Measurements from ENCODE around the gene RBM17. TPM values are rescaled to one million over a fixed set of nuclear protein-coding genes. Genes with fewer than 3 reads are reported as not detected.

Gene RBM17
- total RNA-seq, 1 experiment from 2014 or later: 129 TPM

DNA sequence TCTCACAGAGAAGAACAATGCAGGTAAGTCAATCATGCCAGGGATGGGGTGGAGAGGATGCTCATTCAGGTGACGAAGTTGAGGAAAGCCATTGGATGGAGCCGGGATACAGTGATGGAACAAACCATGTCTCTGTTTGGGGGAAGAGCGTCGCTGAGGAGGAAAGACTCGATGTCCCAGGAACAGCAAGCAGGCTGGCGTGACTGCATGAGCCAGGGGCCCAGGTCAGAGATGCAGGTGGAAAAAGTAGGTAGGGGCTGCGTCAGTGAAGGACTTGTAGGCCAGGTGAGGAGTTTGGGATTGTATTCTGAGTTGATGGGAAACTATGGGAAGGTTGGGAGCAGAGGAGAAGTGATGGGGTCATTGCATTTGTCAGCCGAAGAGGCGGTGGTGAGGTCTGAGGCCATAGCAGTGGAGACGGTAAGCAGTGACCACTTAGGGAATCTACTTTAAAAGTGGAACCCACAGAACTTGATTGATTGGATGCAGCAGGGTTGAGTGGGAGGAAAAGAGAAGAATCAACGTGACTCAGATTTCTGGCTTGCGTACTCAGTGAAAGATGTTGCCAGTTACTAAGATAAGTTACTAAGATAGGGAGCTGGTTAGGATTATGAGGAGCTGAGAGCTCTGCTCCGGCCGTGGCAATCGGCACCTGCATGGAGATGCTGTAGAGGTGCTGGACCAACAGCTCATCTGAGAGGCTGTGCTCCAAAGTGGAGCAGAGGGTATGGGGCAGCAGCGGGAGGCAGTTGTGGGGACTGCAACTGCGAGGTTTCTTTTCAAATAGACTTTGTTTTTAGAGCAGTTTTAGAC lies 14.1 kb upstream of the RBM17 start:
- Histone ChIP-seq H4K20me1 (ENCODE audit: insufficient read depth) (no peaks in the 10 kb centered on the region), H3K27ac (ENCODE audit: low read depth, low read length) (no peak overlapping the region), H2AFZ (ENCODE audit: low read depth, low read length, poor library complexity, severe bottlenecking) (no peak overlapping the region), H3K9me3 (ENCODE audit: control insufficient read depth in 1 of 2, insufficient read depth in 1 of 2, low read depth in 1 of 2, low read length in 2 of 2) (no peaks in the 10 kb centered on the region), H3K4me2 (ENCODE audit: low read length) (no peak overlapping the region), H3K36me3 (ENCODE audit: control insufficient read depth in 1 of 2, insufficient read depth in 2 of 2, low read length in 2 of 2) (no peaks in the 10 kb centered on the region), H3K79me2 (ENCODE audit: insufficient read depth, low read length) (no peaks in the 10 kb centered on the region), H3K4me3 (replicated peaks in 1 of 2; ENCODE audit: low read depth in 1 of 2, low read length in 2 of 2) (no peak overlapping the region), H3K27me3 (ENCODE audit: insufficient read depth, low read length) (peaks cover 32% of the 10 kb centered on the region), H3K9ac (ENCODE audit: low read length) (no peak overlapping the region), H3K4me1 (ENCODE audit: control insufficient read depth in 1 of 2, insufficient read depth in 2 of 2, low read length in 2 of 2) (no peaks in the 10 kb centered on the region), H3K9me2 (ENCODE audit: insufficient read depth) (no peaks in the 10 kb centered on the region)
- ChIA-PET POLR2A (interaction anchor here (0.7 kb wide), 1 partner anchor 74 kb away, joined by 3 read pairs; no protein-coding TSS in a partner anchor), RAD21 (ENCODE audit: low non-redundant PET in 1 of 2, low total read pairs in 2 of 2, uncharacterized antibody in 2 of 2, unreplicated experiment in 2 of 2) (no interaction called here), CTCF (no interaction called here)
- no TSS peak for BruUV-seq (replicated peaks)
- ATAC-seq (no peak), DNase-seq (ENCODE audit: low read depth, low spot score) (no peak)
- intact Hi-C loops (cut with micrococcal nuclease): no loop called here
- no peak for TF ChIP-seq JUND (IDR thresholded peaks at IDR 0.05)
- TF ChIP-seq TCF7L2 (IDR thresholded peaks at IDR 0.05; ENCODE audit: borderline replicate concordance, extremely low read depth, insufficient read depth, insufficient read length): no peak
- TF ChIP-seq ELF1 (IDR thresholded peaks at IDR 0.05; ENCODE audit: borderline replicate concordance, low read depth): no peak

DNA sequence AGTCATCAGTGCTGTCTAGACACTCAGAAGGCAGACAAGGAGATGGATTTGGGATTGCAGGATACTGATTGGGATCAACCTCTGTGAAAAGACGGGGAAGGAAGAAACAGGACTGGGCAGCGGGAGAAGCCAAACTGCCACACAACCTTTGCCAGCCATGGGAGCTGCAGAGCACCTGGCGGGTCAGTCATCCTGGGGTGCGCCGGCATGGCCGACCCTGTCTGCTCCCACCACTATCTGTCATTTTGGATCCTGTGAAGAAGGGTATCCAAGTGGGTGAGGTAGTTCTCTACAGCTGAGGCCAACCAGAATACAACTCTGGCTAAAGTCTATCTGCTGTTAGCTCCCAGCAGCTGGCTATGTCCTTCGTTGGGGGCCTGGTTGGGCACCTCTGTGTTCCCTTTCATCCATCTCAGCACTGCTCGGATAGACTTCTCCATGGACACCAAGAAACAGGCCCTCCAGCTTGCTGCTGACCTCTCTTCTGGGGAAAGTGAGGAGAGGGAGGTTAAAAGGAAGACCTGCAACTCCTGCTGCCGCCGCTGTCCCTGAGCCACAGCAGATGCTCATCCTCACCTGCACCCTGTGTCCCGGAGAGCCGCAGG lies 11.7 kb upstream of the RBM17 start:
- no peak overlapping the region for H3K4me2 ChIP-seq (ENCODE audit: low read length)
- ChIA-PET RAD21 (ENCODE audit: low non-redundant PET in 1 of 2, low total read pairs in 2 of 2, uncharacterized antibody in 2 of 2, unreplicated experiment in 2 of 2) (no interaction called here), POLR2A (no interaction called here), CTCF (no interaction called here)
- intact Hi-C loops (cut with micrococcal nuclease): no loop called here
- H2AFZ ChIP-seq (ENCODE audit: low read depth, low read length, poor library complexity, severe bottlenecking): no peak overlapping the region
- no peaks in the 10 kb centered on the region for H4K20me1 ChIP-seq (ENCODE audit: insufficient read depth)
- no peaks in the 10 kb centered on the region for H3K9me3 ChIP-seq (ENCODE audit: control insufficient read depth in 1 of 2, insufficient read depth in 1 of 2, low read depth in 1 of 2, low read length in 2 of 2)
- H3K27me3 ChIP-seq (ENCODE audit: insufficient read depth, low read length): peaks cover 25% of the 10 kb centered on the region
- DNase-seq (ENCODE audit: low read depth, low spot score): no peak
- H3K9me2 ChIP-seq (ENCODE audit: insufficient read depth): no peaks in the 10 kb centered on the region
- no TSS peak for BruUV-seq (replicated peaks)
- H3K27ac ChIP-seq (ENCODE audit: low read depth, low read length): no peak overlapping the region
- H3K4me1 ChIP-seq (ENCODE audit: control insufficient read depth in 1 of 2, insufficient read depth in 2 of 2, low read length in 2 of 2): no peaks in the 10 kb centered on the region
- H3K4me3 ChIP-seq (replicated peaks in 1 of 2; ENCODE audit: low read depth in 1 of 2, low read length in 2 of 2): no peak overlapping the region
- ATAC-seq: no peak
- no peaks in the 10 kb centered on the region for H3K79me2 ChIP-seq (ENCODE audit: insufficient read depth, low read length)
- no peaks in the 10 kb centered on the region for H3K36me3 ChIP-seq (ENCODE audit: control insufficient read depth in 1 of 2, insufficient read depth in 2 of 2, low read length in 2 of 2)
- H3K9ac ChIP-seq (ENCODE audit: low read length): no peak overlapping the region
- TF ChIP-seq FOSL1 (IDR thresholded peaks at IDR 0.05; ENCODE audit: low read depth) (no peak), EZH2 (IDR thresholded peaks at IDR 0.05) (no peak), POLR2AphosphoS5 (IDR thresholded peaks at IDR 0.05; ENCODE audit: low read depth, low read length) (no peak), SIN3A (IDR thresholded peaks at IDR 0.05; ENCODE audit: low read depth) (no peak), EZH2phosphoT487 (IDR thresholded peaks at IDR 0.05; ENCODE audit: borderline replicate concordance) (no peak), YY1 (IDR thresholded peaks at IDR 0.05; ENCODE audit: extremely low read depth, insufficient replicate concordance, low read depth, low read length) (no peak), ZFX (IDR thresholded peaks at IDR 0.05) (no peak), SP1 (IDR thresholded peaks at IDR 0.05; ENCODE audit: low read depth) (no peak), SRF (IDR thresholded peaks at IDR 0.05; ENCODE audit: low read depth) (no peak)

Measured in HCT116 (cell line).